GM12865 (cell line): ENCODE results near the gene LIME1.
A peak's percentile ranks its signal among the peaks of the same experiment; 100 is the strongest.

Experiments used
- DNase-seq: peaks from one replicate; pipeline ENCODE4 v3.0.0; 2010; ENCODE audit warnings: low read depth
- H3K4me3 ChIP-seq: 2 replicates; pipeline ENCODE4 v1.5.1; 2011; ENCODE audit warnings: mild to moderate bottlenecking, low read depth, low read length, control low read depth
- TF ChIP-seq, protein P1 (sequence below): IDR thresholded peaks from 2 replicates; pipeline ENCODE4 v1.5.1; 2011; ENCODE audit warnings: low read length, control low read depth, low read depth, inconsistent platforms; ENCODE audit not compliant: insufficient read depth; ENCODE audit errors: missing control alignments

LIME1 gene

GRCh38 chr20:63706852-63707557, 29.5 kb upstream of the LIME1 start:
- peak overlapping the region; percentile 77 for H3K4me3 ChIP-seq
- TF ChIP-seq, protein P1, sequence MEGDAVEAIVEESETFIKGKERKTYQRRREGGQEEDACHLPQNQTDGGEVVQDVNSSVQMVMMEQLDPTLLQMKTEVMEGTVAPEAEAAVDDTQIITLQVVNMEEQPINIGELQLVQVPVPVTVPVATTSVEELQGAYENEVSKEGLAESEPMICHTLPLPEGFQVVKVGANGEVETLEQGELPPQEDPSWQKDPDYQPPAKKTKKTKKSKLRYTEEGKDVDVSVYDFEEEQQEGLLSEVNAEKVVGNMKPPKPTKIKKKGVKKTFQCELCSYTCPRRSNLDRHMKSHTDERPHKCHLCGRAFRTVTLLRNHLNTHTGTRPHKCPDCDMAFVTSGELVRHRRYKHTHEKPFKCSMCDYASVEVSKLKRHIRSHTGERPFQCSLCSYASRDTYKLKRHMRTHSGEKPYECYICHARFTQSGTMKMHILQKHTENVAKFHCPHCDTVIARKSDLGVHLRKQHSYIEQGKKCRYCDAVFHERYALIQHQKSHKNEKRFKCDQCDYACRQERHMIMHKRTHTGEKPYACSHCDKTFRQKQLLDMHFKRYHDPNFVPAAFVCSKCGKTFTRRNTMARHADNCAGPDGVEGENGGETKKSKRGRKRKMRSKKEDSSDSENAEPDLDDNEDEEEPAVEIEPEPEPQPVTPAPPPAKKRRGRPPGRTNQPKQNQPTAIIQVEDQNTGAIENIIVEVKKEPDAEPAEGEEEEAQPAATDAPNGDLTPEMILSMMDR: peak; percentile 84
- DNase-seq: peak; percentile 84

DNA sequence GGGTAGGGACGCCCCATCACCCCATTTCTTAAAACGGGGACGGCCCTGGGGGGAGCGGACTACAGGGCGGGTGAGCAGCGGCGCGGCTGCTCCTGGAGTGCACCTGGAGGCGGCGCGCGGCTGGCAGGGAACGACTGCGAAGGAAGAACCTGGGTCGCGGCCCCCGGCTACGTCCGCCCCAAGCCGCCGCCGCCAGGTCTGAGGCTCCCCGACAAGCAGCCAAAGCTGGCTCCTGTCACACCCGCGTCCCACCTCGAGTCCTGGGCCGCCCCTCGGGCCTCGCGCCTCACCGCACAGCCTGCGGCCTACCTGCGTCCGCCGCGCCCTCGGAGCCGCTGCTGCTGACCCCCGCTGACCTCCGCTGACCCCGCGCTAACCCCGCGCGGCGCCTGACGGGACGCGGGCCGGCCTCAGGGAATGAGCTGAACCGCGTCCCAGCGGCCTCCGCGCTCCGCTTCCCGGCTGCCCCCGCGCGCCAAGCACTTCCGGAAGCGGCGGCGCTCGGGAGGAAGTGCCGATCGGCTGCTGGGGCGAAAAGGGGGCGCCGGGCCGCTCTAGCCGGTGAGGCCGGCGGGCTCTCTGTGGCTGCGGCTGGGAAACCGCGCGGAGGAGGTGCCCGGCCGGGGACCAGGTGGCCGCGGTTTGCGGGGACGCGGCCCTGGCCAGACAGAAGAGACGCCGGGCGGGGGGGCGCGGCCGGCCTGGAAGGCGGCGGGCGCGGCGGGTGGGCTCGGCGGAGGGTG, 28.7 kb upstream of the LIME1 start, which contains the start of the genes ARFRP1 and ZGPAT:
ARFRP1 (minus strand) TSS at position 419 of the 743 bp plus-strand sequence. CDS start 885 bp downstream, outside the sequence.
ZGPAT (plus strand) TSS at position 482 of the 743 bp plus-strand sequence. CDS start 542 bp downstream, outside the sequence.
- DNase-seq: peak; percentile 94
- TF ChIP-seq, protein P1: no peak
- H3K4me3 ChIP-seq: peak within 1 kb of the TSS; percentile 77

- peak; percentile 43 for DNase-seq
Measured at GRCh38 chr20:63708301-63709148, 27.9 kb upstream of the LIME1 start.

DNA sequence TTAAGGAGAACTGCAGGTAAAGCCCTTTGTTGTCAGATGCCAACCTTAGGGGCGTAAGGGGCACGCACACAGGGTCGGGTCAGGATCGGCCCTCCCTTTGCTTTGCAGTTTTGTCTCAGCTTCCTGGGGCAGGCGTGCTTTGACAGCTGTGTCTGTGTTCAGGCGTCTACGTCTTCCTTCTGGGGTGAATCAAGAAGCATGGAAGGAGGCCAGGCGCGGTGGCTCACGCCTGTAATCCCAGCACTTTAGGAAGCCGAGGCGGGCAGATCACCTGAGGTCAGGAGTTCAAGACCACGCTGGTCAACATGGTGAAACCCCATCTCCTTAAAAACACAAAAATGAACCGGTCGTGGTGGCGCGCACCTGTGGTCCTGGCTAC, 27.3 kb upstream of the LIME1 start:
- TF ChIP-seq, protein P1: no peak
- peak; percentile 4 for DNase-seq
- peak overlapping the region; percentile 77 for H3K4me3 ChIP-seq

More at GRCh38 chr20:63708301-63709148, 27.9 kb upstream of the LIME1 start:
- H3K4me3 ChIP-seq: peak overlapping the region; percentile 77
- TF ChIP-seq, protein P1: no peak

GRCh38 chr20:63711085-63711645, 25.3 kb upstream of the LIME1 start:
- H3K4me3 ChIP-seq: no peak overlapping the region
- TF ChIP-seq, protein P1: no peak
- no peak for DNase-seq

- DNase-seq: no peak
- H3K4me3 ChIP-seq: no peak overlapping the region
- TF ChIP-seq, protein P1: no peak
Measured at GRCh38 chr20:63712191-63712590, 24.3 kb upstream of the LIME1 start.
